Loucy (cell line): Measurements from ENCODE around the gene ZNF41.

Experiments used
- EZH2phosphoT487 ChIP-seq: fragments of 200-600 bp; IDR thresholded peaks from 2 replicates; pipeline ENCODE4 v1.6.1; 2018; ENCODE audit warnings: antibody characterized with exemption, mild to moderate bottlenecking, moderate library complexity, borderline replicate concordance
- TF ChIP-seq, protein P1 (sequence below): fragments of 200-600 bp; sonication (generic); conservative IDR thresholded peaks from 2 replicates; pipeline ENCODE4 v1.5.1; 2014; ENCODE audit warnings: mild to moderate bottlenecking, antibody characterized with exemption, low read length

DNA sequence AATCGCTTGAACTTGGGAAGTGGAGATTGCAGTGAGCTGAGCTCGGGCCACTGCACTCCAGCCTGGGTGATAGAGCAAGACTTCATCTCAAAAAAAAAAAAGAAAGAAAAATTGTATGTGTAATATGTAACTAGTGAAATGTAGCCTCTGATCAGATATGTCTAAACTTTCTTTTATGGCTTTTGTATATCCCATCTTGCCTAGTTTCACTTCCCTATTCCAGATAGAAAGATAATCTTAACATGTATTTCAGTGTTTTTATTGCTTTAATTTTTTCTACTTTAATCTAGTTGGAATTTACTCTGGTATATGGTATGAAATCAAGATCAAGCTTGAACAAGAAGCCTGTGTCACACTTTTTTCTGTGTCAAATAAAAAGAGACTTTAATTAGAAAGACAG lies 1.9 kb upstream of the ZNF41 start:
- TF ChIP-seq, protein P1, sequence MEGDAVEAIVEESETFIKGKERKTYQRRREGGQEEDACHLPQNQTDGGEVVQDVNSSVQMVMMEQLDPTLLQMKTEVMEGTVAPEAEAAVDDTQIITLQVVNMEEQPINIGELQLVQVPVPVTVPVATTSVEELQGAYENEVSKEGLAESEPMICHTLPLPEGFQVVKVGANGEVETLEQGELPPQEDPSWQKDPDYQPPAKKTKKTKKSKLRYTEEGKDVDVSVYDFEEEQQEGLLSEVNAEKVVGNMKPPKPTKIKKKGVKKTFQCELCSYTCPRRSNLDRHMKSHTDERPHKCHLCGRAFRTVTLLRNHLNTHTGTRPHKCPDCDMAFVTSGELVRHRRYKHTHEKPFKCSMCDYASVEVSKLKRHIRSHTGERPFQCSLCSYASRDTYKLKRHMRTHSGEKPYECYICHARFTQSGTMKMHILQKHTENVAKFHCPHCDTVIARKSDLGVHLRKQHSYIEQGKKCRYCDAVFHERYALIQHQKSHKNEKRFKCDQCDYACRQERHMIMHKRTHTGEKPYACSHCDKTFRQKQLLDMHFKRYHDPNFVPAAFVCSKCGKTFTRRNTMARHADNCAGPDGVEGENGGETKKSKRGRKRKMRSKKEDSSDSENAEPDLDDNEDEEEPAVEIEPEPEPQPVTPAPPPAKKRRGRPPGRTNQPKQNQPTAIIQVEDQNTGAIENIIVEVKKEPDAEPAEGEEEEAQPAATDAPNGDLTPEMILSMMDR = no peak
- no peak for TF ChIP-seq EZH2phosphoT487
